Measurements from ENCODE around the gene CLDN2.

The CLDN2 gene

DNA sequence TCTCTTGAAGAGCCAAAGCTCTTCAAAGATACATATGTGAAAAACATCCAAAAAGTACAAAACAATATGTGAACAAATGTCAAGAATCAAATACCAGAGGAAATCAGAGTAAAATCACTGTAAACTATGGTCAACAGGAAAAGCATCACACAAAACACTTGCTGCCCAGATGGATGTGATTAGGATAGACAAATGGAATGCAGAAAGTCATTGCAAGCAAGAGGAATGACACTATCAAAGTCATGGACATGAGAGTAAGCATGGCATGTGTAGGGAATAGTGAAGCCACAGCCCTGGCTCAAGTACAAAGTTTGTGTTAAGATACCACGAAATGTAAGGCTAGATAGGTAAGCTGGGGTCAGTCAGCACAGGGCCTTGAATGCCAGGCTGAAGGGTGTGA lies 37.7 kb downstream of the CLDN2 start:
- Histone ChIP-seq H3K4me1 (ENCODE audit: control insufficient read depth, insufficient read depth, low read length) (no peaks in the 10 kb centered on the region), H3K4me3 (ENCODE audit: low read depth, low read length) (no peak overlapping the region), H3K9me3 (ENCODE audit: control insufficient read depth, insufficient read depth, low read depth, low read length) (no peaks in the 10 kb centered on the region), H3K36me3 (ENCODE audit: control insufficient read depth in 2 of 2, insufficient read depth in 1 of 2, low read length in 2 of 2) (peaks cover 22 to 85% of the 10 kb centered on the region in 2 experiments), H3K27ac (ENCODE audit: extremely low read depth, low read depth, low read length) (no peak overlapping the region)
- CTCF ChIA-PET = interaction anchor here (1.2 to 2.5 kb wide), 3 partner anchors 59 to 63 kb away, joined by 3 to 9 read pairs (median 7); no protein-coding TSS in a partner anchor
- TF ChIP-seq ZNF341 (tag by site-specific recombination; IDR thresholded peaks at IDR 0.05; ENCODE audit: low read depth) (no peak), ZNF580 (tag by site-specific recombination; IDR thresholded peaks at IDR 0.05) (no peak), ZNF621 (tag by site-specific recombination; IDR thresholded peaks at IDR 0.05) (no peak), ZNF658 (tag by site-specific recombination; IDR thresholded peaks at IDR 0.05) (no peak), ZNF610 (tag by site-specific recombination; IDR thresholded peaks at IDR 0.05; ENCODE audit: borderline replicate concordance) (no peak)
- POLR2A ChIA-PET = no interaction called here

- H3K4me1 ChIP-seq (ENCODE audit: control insufficient read depth, insufficient read depth, low read length) = no peaks in the 10 kb centered on the region
- H3K27ac ChIP-seq (ENCODE audit: extremely low read depth, low read depth, low read length) = no peak overlapping the region
- H3K4me3 ChIP-seq (ENCODE audit: low read depth, low read length) = no peak overlapping the region
- H3K36me3 ChIP-seq (ENCODE audit: control insufficient read depth in 2 of 2, insufficient read depth in 1 of 2, low read length in 2 of 2) = peaks cover 16 to 73% of the 10 kb centered on the region in 2 experiments
- CTCF ChIA-PET = interaction anchor here (0.7 to 1.7 kb wide), 5 partner anchors 40 to 612 kb away, joined by 3 to 15 read pairs (median 6); partner anchors contain the start of gene CLDN2
- TF ChIP-seq ZBTB49 (tag by site-specific recombination; IDR thresholded peaks at IDR 0.05; ENCODE audit: low read depth) (no peak), YY1 (tag by site-specific recombination; IDR thresholded peaks at IDR 0.05) (no peak), ZNF311 (tag by site-specific recombination; IDR thresholded peaks at IDR 0.05; ENCODE audit: borderline replicate concordance) (no peak), ZSCAN4 (tag by site-specific recombination; IDR thresholded peaks at IDR 0.05) (no peak)
- TF ChIP-seq, protein P1, sequence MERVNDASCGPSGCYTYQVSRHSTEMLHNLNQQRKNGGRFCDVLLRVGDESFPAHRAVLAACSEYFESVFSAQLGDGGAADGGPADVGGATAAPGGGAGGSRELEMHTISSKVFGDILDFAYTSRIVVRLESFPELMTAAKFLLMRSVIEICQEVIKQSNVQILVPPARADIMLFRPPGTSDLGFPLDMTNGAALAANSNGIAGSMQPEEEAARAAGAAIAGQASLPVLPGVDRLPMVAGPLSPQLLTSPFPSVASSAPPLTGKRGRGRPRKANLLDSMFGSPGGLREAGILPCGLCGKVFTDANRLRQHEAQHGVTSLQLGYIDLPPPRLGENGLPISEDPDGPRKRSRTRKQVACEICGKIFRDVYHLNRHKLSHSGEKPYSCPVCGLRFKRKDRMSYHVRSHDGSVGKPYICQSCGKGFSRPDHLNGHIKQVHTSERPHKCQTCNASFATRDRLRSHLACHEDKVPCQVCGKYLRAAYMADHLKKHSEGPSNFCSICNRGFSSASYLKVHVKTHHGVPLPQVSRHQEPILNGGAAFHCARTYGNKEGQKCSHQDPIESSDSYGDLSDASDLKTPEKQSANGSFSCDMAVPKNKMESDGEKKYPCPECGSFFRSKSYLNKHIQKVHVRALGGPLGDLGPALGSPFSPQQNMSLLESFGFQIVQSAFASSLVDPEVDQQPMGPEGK (tag by site-specific recombination; IDR thresholded peaks at IDR 0.05) = no peak
- H3K9me3 ChIP-seq (ENCODE audit: control insufficient read depth, insufficient read depth, low read depth, low read length) = no peaks in the 10 kb centered on the region
- POLR2A ChIA-PET = no interaction called here
Observed at GRCh38 chrX:106959901-106960300, 39.7 kb downstream of the CLDN2 start.

- no peak overlapping the region for H3K4me3 ChIP-seq (ENCODE audit: low read depth, low read length)
- no peaks in the 10 kb centered on the region for H3K4me1 ChIP-seq (ENCODE audit: control insufficient read depth, insufficient read depth, low read length)
- CTCF ChIA-PET = interaction anchor here (0.6 to 2.1 kb wide), 5 partner anchors 10 to 89 kb away, joined by 3 to 6 read pairs (median 3); no protein-coding TSS in a partner anchor
- H3K9me3 ChIP-seq (ENCODE audit: control insufficient read depth, insufficient read depth, low read depth, low read length) = no peaks in the 10 kb centered on the region
- H3K27ac ChIP-seq (ENCODE audit: extremely low read depth, low read depth, low read length) = no peak overlapping the region
- peaks cover 18 to 52% of the 10 kb centered on the region in 2 experiments for H3K36me3 ChIP-seq (ENCODE audit: control insufficient read depth in 2 of 2, insufficient read depth in 1 of 2, low read length in 2 of 2)
- POLR2A ChIA-PET = no interaction called here
- TF ChIP-seq KLF1 (tag by site-specific recombination; IDR thresholded peaks at IDR 0.05) (no peak), CTCF (tag by site-specific recombination; IDR thresholded peaks at IDR 0.05) (no peak), ZNF133 (tag by site-specific recombination; IDR thresholded peaks at IDR 0.05) (no peak), ZNF174 (tag by site-specific recombination; IDR thresholded peaks at IDR 0.05) (no peak), ZNF488 (tag by site-specific recombination; IDR thresholded peaks at IDR 0.05) (no peak), ZNF529 (tag by site-specific recombination; IDR thresholded peaks at IDR 0.05; ENCODE audit: insufficient replicate concordance) (no peak), ZNF785 (tag by site-specific recombination; IDR thresholded peaks at IDR 0.05) (no peak), ZNF335 (tag by site-specific recombination; conservative IDR thresholded peaks at IDR 0.05) (no peak), ZNF223 (tag by site-specific recombination; IDR thresholded peaks at IDR 0.05) (no peak), ZNF18 (tag by site-specific recombination; IDR thresholded peaks at IDR 0.05) (no peak)
Observed at GRCh38 chrX:106963111-106963510, 42.9 kb downstream of the CLDN2 start.
